HFF-Myc (cell line): Measurements from ENCODE around the gene ME3.
A peak's percentile ranks its signal among the peaks of the same experiment; 100 is the strongest.

Source experiments
- DNase-seq: peaks from one replicate; pipeline ENCODE4 v3.0.0-alpha.2; 2011; ENCODE audit warnings: low read depth; ENCODE audit errors: extremely low read depth
- H3K4me3 ChIP-seq: replicated peaks from 2 replicates; pipeline ENCODE4 v1.5.1; 2011; ENCODE audit warnings: low read depth, mild to moderate bottlenecking, control low read depth, low read length
- TF ChIP-seq, protein P1 (sequence below): IDR thresholded peaks from 2 replicates; pipeline ENCODE4 v1.5.1; 2012; ENCODE audit warnings: mild to moderate bottlenecking, low read depth, low read length, control low read depth; ENCODE audit errors: missing control alignments

The ME3 gene

DNA sequence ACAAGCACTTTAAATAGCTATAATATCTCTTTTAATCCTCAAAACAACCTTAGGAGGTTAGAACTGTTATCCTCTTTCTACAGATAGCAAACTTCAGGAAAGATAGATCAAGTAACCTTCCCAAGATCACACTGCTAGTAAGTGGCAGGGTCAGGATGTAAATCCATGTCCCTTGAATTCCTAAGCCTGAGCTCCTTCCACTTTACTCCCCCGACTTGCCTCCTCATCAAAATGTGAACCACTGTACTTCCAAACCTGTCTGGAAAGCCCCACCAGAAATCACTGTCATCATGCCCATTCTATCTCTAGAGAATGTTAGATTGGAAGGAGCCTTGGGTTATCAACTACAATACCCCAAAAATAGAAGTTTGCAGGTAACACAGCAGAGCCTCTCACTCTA, 33.7 kb downstream of the ME3 start:
- TF ChIP-seq, protein P1, sequence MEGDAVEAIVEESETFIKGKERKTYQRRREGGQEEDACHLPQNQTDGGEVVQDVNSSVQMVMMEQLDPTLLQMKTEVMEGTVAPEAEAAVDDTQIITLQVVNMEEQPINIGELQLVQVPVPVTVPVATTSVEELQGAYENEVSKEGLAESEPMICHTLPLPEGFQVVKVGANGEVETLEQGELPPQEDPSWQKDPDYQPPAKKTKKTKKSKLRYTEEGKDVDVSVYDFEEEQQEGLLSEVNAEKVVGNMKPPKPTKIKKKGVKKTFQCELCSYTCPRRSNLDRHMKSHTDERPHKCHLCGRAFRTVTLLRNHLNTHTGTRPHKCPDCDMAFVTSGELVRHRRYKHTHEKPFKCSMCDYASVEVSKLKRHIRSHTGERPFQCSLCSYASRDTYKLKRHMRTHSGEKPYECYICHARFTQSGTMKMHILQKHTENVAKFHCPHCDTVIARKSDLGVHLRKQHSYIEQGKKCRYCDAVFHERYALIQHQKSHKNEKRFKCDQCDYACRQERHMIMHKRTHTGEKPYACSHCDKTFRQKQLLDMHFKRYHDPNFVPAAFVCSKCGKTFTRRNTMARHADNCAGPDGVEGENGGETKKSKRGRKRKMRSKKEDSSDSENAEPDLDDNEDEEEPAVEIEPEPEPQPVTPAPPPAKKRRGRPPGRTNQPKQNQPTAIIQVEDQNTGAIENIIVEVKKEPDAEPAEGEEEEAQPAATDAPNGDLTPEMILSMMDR: no peak
- H3K4me3 ChIP-seq: no peak overlapping the region
- DNase-seq: no peak

- TF ChIP-seq, protein P1: no peak
- no peak overlapping the region for H3K4me3 ChIP-seq
- DNase-seq: no peak
Observed at GRCh38 chr11:86637988-86638387, 34.4 kb downstream of the ME3 start.

DNA sequence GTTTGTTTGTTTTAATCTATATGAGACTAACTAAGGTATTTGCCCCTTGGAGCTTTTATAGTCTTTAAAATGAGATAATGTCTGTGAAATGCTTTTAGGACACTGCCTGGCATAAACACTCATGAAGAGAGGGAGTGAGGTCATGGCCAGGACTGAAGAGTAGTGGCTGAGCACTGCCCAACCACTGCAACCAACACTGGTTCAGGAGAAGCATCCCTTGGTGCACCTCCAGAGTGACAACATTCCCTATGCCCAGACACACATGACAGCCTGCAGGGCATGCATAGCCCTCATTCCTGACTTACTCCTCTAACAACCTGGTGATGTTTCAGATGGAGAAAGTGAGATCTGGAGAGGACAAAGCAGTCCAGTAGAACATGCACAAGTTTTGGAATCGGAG, 36.1 kb downstream of the ME3 start:
- TF ChIP-seq, protein P1: no peak
- no peak overlapping the region for H3K4me3 ChIP-seq
- DNase-seq: no peak

DNA sequence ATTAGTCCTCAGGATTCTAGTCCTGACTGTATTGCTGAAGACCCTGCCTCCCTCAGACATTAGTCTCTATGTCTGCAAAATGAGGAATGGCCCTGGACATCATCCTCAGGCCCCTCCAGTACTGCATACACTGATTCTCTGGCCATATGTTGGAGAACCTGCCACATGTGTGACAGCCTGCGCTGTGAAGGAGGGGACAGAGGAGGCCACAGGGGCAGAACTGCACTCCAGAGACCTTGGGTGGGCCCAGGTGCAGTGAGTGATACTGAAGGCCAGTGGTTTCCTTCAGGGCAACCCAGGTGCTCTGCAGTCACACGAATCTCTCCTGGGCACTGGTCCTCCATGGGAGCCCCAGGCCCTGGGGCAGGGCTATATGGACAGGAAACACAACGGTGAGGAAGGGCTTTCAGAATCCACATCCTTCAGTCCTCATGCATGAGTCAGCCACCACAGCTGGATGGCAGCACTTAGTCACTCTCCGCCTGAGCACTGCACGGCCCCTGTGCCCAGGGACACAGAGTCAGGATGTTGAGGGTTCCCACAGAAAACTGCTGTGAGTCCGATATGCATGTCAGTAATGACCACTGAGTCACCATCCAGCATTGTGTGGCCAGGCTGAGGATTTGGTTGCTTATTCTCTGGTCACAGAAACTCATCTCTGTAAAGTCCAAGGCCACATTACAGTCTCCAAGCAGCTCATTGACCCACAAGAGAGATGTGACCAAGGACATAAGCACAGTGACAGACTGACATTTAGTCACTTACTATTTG, 39.7 kb downstream of the ME3 start:
- TF ChIP-seq, protein P1: peak; percentile 34
- no peak overlapping the region for H3K4me3 ChIP-seq

GRCh38 chr11:86630229-86630981, 42.0 kb downstream of the ME3 start:
- no peak for DNase-seq
- no peak overlapping the region for H3K4me3 ChIP-seq
- TF ChIP-seq, protein P1: no peak

More for the DNA sequence above, 39.7 kb downstream of the ME3 start:
- DNase-seq: peak; percentile 88

DNA sequence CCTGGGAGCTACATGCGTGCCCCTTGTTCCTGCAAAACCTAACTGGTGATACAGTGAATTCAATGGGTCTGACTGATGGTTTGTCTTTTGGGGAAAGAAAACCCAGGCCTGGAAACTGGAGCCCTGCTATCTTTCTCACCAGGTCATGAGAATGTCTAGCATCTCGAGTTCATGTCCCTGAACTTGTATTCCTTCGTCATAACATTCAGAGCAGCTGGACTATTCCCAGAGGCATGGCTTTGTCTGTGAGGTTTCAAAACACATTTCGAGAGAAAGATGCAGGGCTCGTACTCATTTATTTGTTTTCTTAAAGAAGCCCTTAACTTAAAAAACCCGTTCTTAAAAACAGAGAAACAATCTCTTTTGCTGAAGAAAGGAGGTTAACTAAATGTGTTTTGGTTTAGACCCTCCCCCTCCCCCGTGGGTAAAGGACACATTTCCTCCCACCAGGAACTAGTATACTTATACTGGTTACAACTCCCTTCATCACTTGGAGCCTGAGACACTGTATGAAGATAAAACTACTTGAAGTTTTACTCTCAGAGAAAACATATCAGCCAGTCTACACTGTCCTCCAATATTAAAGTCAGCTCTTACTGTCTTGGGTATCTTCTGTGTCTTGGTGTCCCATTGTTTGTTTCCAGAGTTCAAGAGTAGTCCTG, 43.2 kb downstream of the ME3 start:
- H3K4me3 ChIP-seq: no peak overlapping the region
- TF ChIP-seq, protein P1: no peak
- no peak for DNase-seq
